ENCODE data around the gene GAK.

DNA sequence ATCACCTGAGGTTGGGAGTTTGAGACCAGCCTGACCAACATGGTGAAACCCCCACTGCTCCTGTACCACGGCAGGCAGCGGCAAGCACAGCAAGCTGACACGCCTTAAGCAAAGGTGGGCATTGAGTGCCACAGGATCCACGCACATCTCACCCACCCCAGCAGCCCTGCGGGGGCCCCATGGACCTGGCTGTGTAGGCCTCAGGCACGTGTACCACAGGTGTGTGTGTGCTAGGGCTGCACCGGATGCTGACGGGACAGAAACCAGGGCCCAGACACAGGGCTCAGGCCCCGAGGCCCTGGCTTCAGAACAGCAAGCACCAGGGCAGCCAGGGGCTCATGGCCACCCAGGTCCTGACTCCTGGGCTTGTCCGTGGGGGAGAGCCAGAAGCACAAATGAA is 46.8 kb downstream of the GAK start:
- TF ChIP-seq CTCF (IDR thresholded peaks at IDR 0.05) = no peak
- TF ChIP-seq POLR2AphosphoS5 (IDR thresholded peaks at IDR 0.05; ENCODE audit: insufficient read depth in 1 of 2, low read depth in 1 of 2) = no peak
- TF ChIP-seq POLR2A (IDR thresholded peaks at IDR 0.05) = no peak

All from vagina (tissue), 2 donors.